ENCODE data around the gene KHDC1L.

DNA sequence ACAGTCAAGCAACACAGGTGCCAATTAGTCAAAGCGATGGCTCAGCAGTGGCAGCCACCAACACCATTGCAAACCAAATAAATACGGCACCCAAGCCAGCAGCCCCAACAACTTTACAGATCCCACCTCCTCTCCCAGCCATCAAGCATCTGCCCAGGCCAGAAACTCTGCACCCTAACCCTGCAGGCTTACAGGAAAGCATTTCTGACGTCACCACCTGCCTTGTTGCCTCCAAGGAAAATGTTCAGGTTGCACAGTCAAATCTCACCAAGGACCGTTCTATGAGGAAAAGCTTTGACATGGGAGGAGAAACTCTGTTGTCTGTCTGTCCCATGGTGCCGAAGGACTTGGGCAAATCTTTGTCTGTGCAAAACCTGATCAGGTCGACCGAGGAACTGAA lies 30.6 kb downstream of the KHDC1L start:
- TF ChIP-seq EP300 (IDR thresholded peaks at IDR 0.05) (no peak), CTCF (IDR thresholded peaks at IDR 0.05) (no peak), POLR2A (IDR thresholded peaks at IDR 0.05) (no peak)

Data from ovary (tissue), 3 donors.